GM12878 (cell line): ENCODE measurements around the gene ACTL10. TPM values are rescaled to one million over a fixed set of nuclear protein-coding genes. Genes with fewer than 3 reads are reported as not detected.

Experiments
- ATAC-seq: fragments of 200-7000 bp; cut with Tn5 transposase; 3 replicates; pipeline ENCODE4 v1.9.1; 2020; ENCODE audit warnings: mild to moderate bottlenecking, moderate library complexity
- BruUV-seq: library from RNA; stranded (reverse); fragments of 400-500 nt; replicated peaks from 2 replicates; lab custom pipeline; 2021; lab: Mats Ljungman, UMichigan
- CTCF ChIA-PET: fragments of 300-600 bp; sonication (Branson Sonifier 250); formaldehyde crosslinking; extraction: SDS; loops from one replicate; lab custom pipeline; 2021; ENCODE audit warnings: inconsistent platforms; lab: Yijun Ruan, JAX
- POLR2A ChIA-PET: fragments of 350-600 bp; formaldehyde crosslinking; extraction: SDS; loops from one replicate; lab custom pipeline; 2021; ENCODE audit warnings: inconsistent platforms; lab: Charles Lee
- RAD21 ChIA-PET: fragments of 300-600 bp; sonication (Branson Sonifier 250); formaldehyde crosslinking; loops from one replicate; lab custom pipeline; 2023; ENCODE audit warnings: antibody characterized with exemption; ENCODE audit not compliant: unreplicated experiment; lab: Charles Lee
- SMC1A ChIA-PET: fragments of 300-600 bp; sonication (Branson Sonifier 250); formaldehyde crosslinking; loops from one replicate; lab custom pipeline; 2023; ENCODE audit not compliant: unreplicated experiment, uncharacterized antibody; lab: Charles Lee
- DNase-seq: peaks from one replicate; pipeline ENCODE4 v3.0.0-alpha.2; 2011; ENCODE audit warnings: low read depth, low spot score
- FAIRE-seq: peaks from 3 replicates; lab custom pipeline; 2011; peaks lifted over from hg19 to GRCh38; lab: Jason Lieb, UNC
- H2AFZ ChIP-seq: 2 replicates; pipeline ENCODE4 v1.6.0; 2011; ENCODE audit warnings: low read depth, low read length, control low read depth; ENCODE audit not compliant: control insufficient read depth
- H3K27ac ChIP-seq: 2 replicates; pipeline ENCODE4 v1.5.1; 2011; ENCODE audit warnings: control low read depth; ENCODE audit not compliant: control insufficient read depth, insufficient read depth
- H3K27me3 ChIP-seq, 2 experiments: replicated peaks in 1 of 2; 2 replicates each; pipeline versions ENCODE4 v1.6.0 to v1.6.1; 2011; ENCODE audit warnings: low read length in 1 of 2; ENCODE audit not compliant: control insufficient read depth in 2 of 2, insufficient read depth in 2 of 2
- H3K36me3 ChIP-seq, 2 experiments: 2 replicates each; pipeline ENCODE4 v1.5.1; 2011; ENCODE audit warnings: low read length in 1 of 2; ENCODE audit not compliant: control insufficient read depth in 2 of 2, insufficient read depth in 2 of 2
- H3K4me1 ChIP-seq: 2 replicates; pipeline ENCODE4 v1.6.1; 2011; ENCODE audit warnings: mild to moderate bottlenecking, low read length, moderate library complexity, mixed read lengths; ENCODE audit not compliant: control insufficient read depth, insufficient read depth
- H3K4me2 ChIP-seq: 2 replicates; pipeline ENCODE4 v1.6.0; 2011; ENCODE audit warnings: control low read depth; ENCODE audit not compliant: control insufficient read depth, insufficient read depth
- H3K4me3 ChIP-seq: fragments of 200-600 bp; sonication (generic); 2 replicates; pipeline ENCODE4 v1.5.1; 2016
- H3K79me2 ChIP-seq: 2 replicates; pipeline ENCODE4 v1.6.0; 2011; ENCODE audit warnings: low read length; ENCODE audit not compliant: control insufficient read depth, insufficient read depth
- H3K9ac ChIP-seq: 2 replicates; pipeline ENCODE4 v1.8.0; 2011; ENCODE audit warnings: low read length, control low read depth, mixed read lengths; ENCODE audit not compliant: control insufficient read depth, insufficient read depth
- H3K9me3 ChIP-seq: replicated peaks from 3 replicates; pipeline ENCODE4 v1.5.1; 2011; ENCODE audit warnings: mild to moderate bottlenecking, low read length; ENCODE audit not compliant: control insufficient read depth, insufficient read depth
- H4K20me1 ChIP-seq: 2 replicates; pipeline ENCODE4 v1.6.0; 2011; ENCODE audit not compliant: control insufficient read depth, insufficient read depth
- BHLHE40 ChIP-seq, 2 experiments: fragments of 450-650 bp in 1 of 2; IDR thresholded peaks; 2 replicates each; pipeline ENCODE4 v1.6.1; 2011 to 2017; ENCODE audit warnings: low read depth in 2 of 2, borderline replicate concordance in 1 of 2, improper control_type of control experiment in 1 of 2, low read length in 1 of 2, mild to moderate bottlenecking in 1 of 2
- BRCA1 ChIP-seq: IDR thresholded peaks from 2 replicates; pipeline ENCODE4 v1.6.1; 2011; ENCODE audit warnings: low read depth, low read length, improper control_type of control experiment
- HDAC6 ChIP-seq: fragments of 200-600 bp; sonication (generic); IDR thresholded peaks from one replicate; pipeline ENCODE4 v1.8.0; 2017; ENCODE audit warnings: antibody characterized with exemption; ENCODE audit not compliant: unreplicated experiment
- HSF1 ChIP-seq: fragments of 150-350 bp; IDR thresholded peaks from 2 replicates; pipeline ENCODE4 v1.6.1; 2014; ENCODE audit warnings: mild to moderate bottlenecking, low read depth, low read length
- KAT2A ChIP-seq: conservative IDR thresholded peaks from 2 replicates; pipeline ENCODE4 v1.6.1; 2011; ENCODE audit warnings: low read depth, low read length; ENCODE audit not compliant: control insufficient read depth
- MTA3 ChIP-seq: IDR thresholded peaks from 2 replicates; pipeline ENCODE4 v1.6.1; 2012; ENCODE audit warnings: low read length, inconsistent platforms, borderline replicate concordance
- NR2C1 ChIP-seq: fragments of 450-650 bp; IDR thresholded peaks from 2 replicates; pipeline ENCODE4 v1.6.1; 2017; ENCODE audit warnings: antibody characterized with exemption, mild to moderate bottlenecking, moderate library complexity
- PBX3 ChIP-seq: IDR thresholded peaks from 2 replicates; pipeline ENCODE4 v1.6.1; 2011; ENCODE audit warnings: mild to moderate bottlenecking, low read depth, low read length, moderate library complexity; ENCODE audit not compliant: insufficient replicate concordance
- SIN3A ChIP-seq: IDR thresholded peaks from 2 replicates; pipeline ENCODE4 v1.6.1; 2012; ENCODE audit warnings: low read depth, low read length, improper control_type of control experiment
- SPI1 ChIP-seq: IDR thresholded peaks from 2 replicates; pipeline ENCODE4 v1.6.1; 2011; ENCODE audit warnings: low read depth, mild to moderate bottlenecking, low read length, moderate library complexity, borderline replicate concordance; ENCODE audit not compliant: insufficient read depth
- ZSCAN29 ChIP-seq: fragments of 450-650 bp; IDR thresholded peaks from 2 replicates; pipeline ENCODE4 v1.6.1; 2017; ENCODE audit warnings: mild to moderate bottlenecking, moderate library complexity
- WGBS: methylation state at CpG from one replicate; pipeline ENCODE4 v1.1.6; 2016; ENCODE audit warnings: low lambda C conversion rate; ENCODE audit not compliant: insufficient replicate concordance, insufficient coverage; ENCODE audit errors: missing lambda C conversion rate; 5-methylcytosine and 5-hydroxymethylcytosine counted together
- in situ Hi-C: fragments of 300-500 bp; cut with MboI; formaldehyde crosslinking; loops from 9 replicates; pipeline ENCODE4 v1.14.3; 2018; ENCODE audit warnings: mixed read lengths
- intact Hi-C: fragments of 100-400 bp; cut with micrococcal nuclease; formaldehyde crosslinking; loops from one replicate; pipeline ENCODE4 v1.14.2; 2022; ENCODE audit not compliant: unreplicated experiment
- polyA plus RNA-seq, 11 experiments: library from polyadenylated mRNA; depleted of rRNA in 4 of 11; unstranded in 6 of 11; stranded (reverse) in 5 of 11; fragments of >200 nt; fragmentation: Nextera tagmentation in 4 of 11; fragmentation: Illumina TruSeq in 1 of 11; extraction: Ambion mirVana in 4 of 11; extraction: Trizol in 1 of 11; gene quantifications; 1 replicate in 1 of 11; 2 replicates in 10 of 11; pipeline versions ENCODE4 v1.2.1 to v1.2.3, GENCODE V29; 2011 to 2016; ENCODE audit warnings: inconsistent platforms in 2 of 11, missing spikeins in 2 of 11, low read depth in 1 of 11
- total RNA-seq, 4 experiments: library from RNA; depleted of rRNA in 3 of 4; stranded (reverse); fragments of >200 nt in 3 of 4; fragmentation: Illumina TruSeq in 1 of 4; extraction: Trizol in 1 of 4; gene quantifications; 2 replicates each; pipeline versions ENCODE4 v1.2.1 to v1.2.3, GENCODE V29; 2013 to 2021

ACTL10 gene
- total and polyA plus RNA-seq, 10 of the 15 experiments (the other 5 are each of a cell fraction or from before 2014, with no cell fraction given) = 0.12 to 5.0 (median 0.89) TPM

GRCh38 chr20:33646191-33646590, 20.6 kb upstream of the ACTL10 start:
- no peak for DNase-seq
- Histone ChIP-seq H4K20me1 (peaks cover 4% of the 10 kb centered on the region; the same call in 1 of the 2 replicates), H3K4me3 (no peak overlapping the region), H2AFZ (no peak overlapping the region), H3K9ac (no peak overlapping the region), H3K9me3 (no peaks in the 10 kb centered on the region), H3K79me2 (no peaks in the 10 kb centered on the region), H3K4me2 (no peak overlapping the region), H3K27ac (no peak overlapping the region), H3K4me1 (peaks cover 20% of the 10 kb centered on the region), H3K27me3 (no peaks in the 10 kb centered on the region; a peak in 1 of 4 replicates), H3K36me3 (0 out of 4 replicates have a peak, but pooled peaks cover 0 to 3% of the 10 kb centered on the region in 2 experiments)
- no TSS peak for BruUV-seq
- RAD21 ChIA-PET = interaction anchor here (0.7 kb wide), 1 partner anchor 193 kb away, joined by 3 read pairs; no protein-coding TSS in a partner anchor
- 96% methylated on average over 5 of the region's 5 CpGs for WGBS
- intact Hi-C loops = no loop called here
- SMC1A ChIA-PET = interaction anchor here (2.0 kb wide), 1 partner anchor 36 kb away, joined by 5 read pairs; no protein-coding TSS in a partner anchor
- CTCF ChIA-PET = interaction anchor here (0.8 to 0.9 kb wide), 2 partner anchors 189 to 192 kb away, joined by 3 read pairs; no protein-coding TSS in a partner anchor
- no peak for FAIRE-seq
- in situ Hi-C loops = no loop called here
- no peak for TF ChIP-seq HSF1
- TF ChIP-seq ZSCAN29 = no peak
- no peak for TF ChIP-seq PBX3
- no peak for TF ChIP-seq SPI1
- TF ChIP-seq KAT2A = no peak
- no peak for TF ChIP-seq SIN3A
- no peak for TF ChIP-seq BHLHE40 (IDR thresholded peaks at IDR 0.05; ENCODE audit: borderline replicate concordance in 1 of 2, low read depth in 2 of 2, low read length in 1 of 2)
- TF ChIP-seq BRCA1 = no peak
- TF ChIP-seq HDAC6 = no peak
- TF ChIP-seq NR2C1 = no peak
- no peak for TF ChIP-seq MTA3
- no peak for ATAC-seq
- POLR2A ChIA-PET = no interaction called here
